ENCODE results near the gene ZDHHC19. TPM values are rescaled to one million over a fixed set of nuclear protein-coding genes. Genes with fewer than 3 reads are reported as not detected.

The ZDHHC19 gene
- not detected in 2 replicates for total RNA-seq
- 0.77 and 0.79 TPM in 2 replicates for polyA plus RNA-seq

GRCh38 chr3:196210673-196211556 lies at the start of gene ZDHHC19:
Gene ZDHHC19 (minus strand): TSS chr3:196211400. CDS start chr3:196211315, 85 bp downstream.
- no peak within 1 kb of the TSS for H3K27ac ChIP-seq
- H3K9me3 ChIP-seq (ENCODE audit: low read depth) = no peaks in the 10 kb centered on the region
- no peaks in the 10 kb centered on the region for H3K9me2 ChIP-seq (replicated peaks; ENCODE audit: insufficient read depth)
- H3K79me2 ChIP-seq = no peaks in the 10 kb centered on the region
- no peak for TF ChIP-seq EZH2 (IDR thresholded peaks at IDR 0.05; ENCODE audit: borderline replicate concordance)
- no peak for TF ChIP-seq EZH2phosphoT487 (IDR thresholded peaks at IDR 0.05; ENCODE audit: low read depth, severe bottlenecking, unreplicated experiment)
- no peak for TF ChIP-seq CTCF (IDR thresholded peaks at IDR 0.05; ENCODE audit: poor library complexity)
- no peak for DNase-seq (ENCODE audit: low spot score)
- H3K27me3 ChIP-seq = no peaks in the 10 kb centered on the region
- no peaks in the 10 kb centered on the region for H3K36me3 ChIP-seq (replicated peaks; ENCODE audit: insufficient read depth, low read depth)
- H2AFZ ChIP-seq = no peak within 1 kb of the TSS
- H4K20me1 ChIP-seq (ENCODE audit: insufficient read depth, poor library complexity, severe bottlenecking) = no peaks in the 10 kb centered on the region
- no peak within 1 kb of the TSS for H3K4me2 ChIP-seq
- H3K4me1 ChIP-seq (ENCODE audit: insufficient read depth) = peaks cover 16% of the 10 kb centered on the region
- H3K4me3 ChIP-seq = no peak within 1 kb of the TSS
- 76% methylated on average over 23 of the region's 23 CpGs for WGBS (ENCODE audit: low lambda C conversion rate, missing lambda C conversion rate)

- no peak overlapping the region for H3K4me2 ChIP-seq
- no peaks in the 10 kb centered on the region for H3K9me2 ChIP-seq (replicated peaks; ENCODE audit: insufficient read depth)
- DNase-seq (ENCODE audit: low spot score) = no peak
- no peaks in the 10 kb centered on the region for H3K36me3 ChIP-seq (replicated peaks; ENCODE audit: insufficient read depth, low read depth)
- H4K20me1 ChIP-seq (ENCODE audit: insufficient read depth, poor library complexity, severe bottlenecking) = no peaks in the 10 kb centered on the region
- H3K27ac ChIP-seq = no peak overlapping the region
- no peaks in the 10 kb centered on the region for H3K4me1 ChIP-seq (ENCODE audit: insufficient read depth)
- TF ChIP-seq EZH2phosphoT487 (IDR thresholded peaks at IDR 0.05; ENCODE audit: low read depth, severe bottlenecking, unreplicated experiment) = no peak
- TF ChIP-seq CTCF (IDR thresholded peaks at IDR 0.05; ENCODE audit: poor library complexity) = no peak
- no peak for TF ChIP-seq EZH2 (IDR thresholded peaks at IDR 0.05; ENCODE audit: borderline replicate concordance)
- no peaks in the 10 kb centered on the region for H3K27me3 ChIP-seq
- H3K79me2 ChIP-seq = peaks cover 36% of the 10 kb centered on the region
- H2AFZ ChIP-seq = no peak overlapping the region
- no peak overlapping the region for H3K4me3 ChIP-seq
- no peaks in the 10 kb centered on the region for H3K9me3 ChIP-seq (ENCODE audit: low read depth)
- 96% methylated on average over 4 of the region's 4 CpGs for WGBS (ENCODE audit: low lambda C conversion rate, missing lambda C conversion rate)
Measured at GRCh38 chr3:196260784-196261183, 49.6 kb upstream of the ZDHHC19 start.

- Histone ChIP-seq H3K4me3 (no peak overlapping the region), H3K27ac (no peak overlapping the region), H3K9me3 (ENCODE audit: low read depth) (no peaks in the 10 kb centered on the region), H3K4me1 (ENCODE audit: insufficient read depth) (no peaks in the 10 kb centered on the region), H2AFZ (no peak overlapping the region), H3K9me2 (replicated peaks; ENCODE audit: insufficient read depth) (no peaks in the 10 kb centered on the region), H3K79me2 (peaks cover 25% of the 10 kb centered on the region), H3K36me3 (replicated peaks; ENCODE audit: insufficient read depth, low read depth) (no peaks in the 10 kb centered on the region), H3K27me3 (no peaks in the 10 kb centered on the region), H3K4me2 (no peak overlapping the region), H4K20me1 (ENCODE audit: insufficient read depth, poor library complexity, severe bottlenecking) (no peaks in the 10 kb centered on the region)
- 72% methylated on average over 1 of the region's 1 CpG for WGBS (ENCODE audit: low lambda C conversion rate, missing lambda C conversion rate)
- no peak for TF ChIP-seq CTCF (IDR thresholded peaks at IDR 0.05; ENCODE audit: poor library complexity)
- no peak for DNase-seq (ENCODE audit: low spot score)
Measured at GRCh38 chr3:196255776-196256175, 44.6 kb upstream of the ZDHHC19 start.
